ENCODE data around the gene REXO1.
"Not testable (repeated sequence)": the region's sequence is repeated elsewhere in the genome, so short reads cannot be mapped to it uniquely, and the experiment has no call there.

DNA sequence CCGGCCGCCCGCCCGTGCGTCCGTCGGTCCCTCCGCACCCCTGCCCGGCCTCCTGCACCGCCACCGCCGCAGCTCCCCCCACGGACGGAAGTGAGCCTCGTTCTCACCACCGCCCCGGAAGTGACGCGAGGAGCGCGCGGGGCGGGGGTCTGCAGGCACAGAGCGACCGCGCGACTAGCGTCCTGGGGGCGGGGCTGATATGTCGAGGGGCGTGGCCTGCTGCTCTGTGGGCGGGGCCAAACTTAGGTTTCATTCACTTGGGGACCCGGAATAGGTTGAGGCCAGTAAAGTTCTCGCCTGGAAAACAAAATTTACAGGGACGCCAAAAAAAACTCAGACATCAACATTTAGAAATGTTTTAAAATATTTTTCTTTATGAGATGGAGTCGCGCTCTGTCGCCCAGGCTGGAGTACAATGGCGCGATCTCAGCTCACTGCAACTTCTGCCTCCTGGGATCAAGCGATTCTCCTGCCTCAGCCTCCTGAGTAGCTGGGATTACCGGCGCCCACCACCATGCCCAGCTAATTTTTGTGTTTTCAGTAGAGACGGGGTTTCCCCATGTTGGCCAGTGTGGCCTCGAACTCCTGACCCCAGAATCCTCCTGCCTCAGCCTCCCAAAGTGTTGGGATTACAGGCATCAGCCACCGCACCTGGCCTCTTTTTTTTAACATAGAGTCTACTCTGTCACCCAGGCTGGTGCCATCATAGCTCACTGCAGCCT, 37.3 kb upstream of the REXO1 start, which contains the start of gene ABHD17A:
- TF ChIP-seq, protein P1, sequence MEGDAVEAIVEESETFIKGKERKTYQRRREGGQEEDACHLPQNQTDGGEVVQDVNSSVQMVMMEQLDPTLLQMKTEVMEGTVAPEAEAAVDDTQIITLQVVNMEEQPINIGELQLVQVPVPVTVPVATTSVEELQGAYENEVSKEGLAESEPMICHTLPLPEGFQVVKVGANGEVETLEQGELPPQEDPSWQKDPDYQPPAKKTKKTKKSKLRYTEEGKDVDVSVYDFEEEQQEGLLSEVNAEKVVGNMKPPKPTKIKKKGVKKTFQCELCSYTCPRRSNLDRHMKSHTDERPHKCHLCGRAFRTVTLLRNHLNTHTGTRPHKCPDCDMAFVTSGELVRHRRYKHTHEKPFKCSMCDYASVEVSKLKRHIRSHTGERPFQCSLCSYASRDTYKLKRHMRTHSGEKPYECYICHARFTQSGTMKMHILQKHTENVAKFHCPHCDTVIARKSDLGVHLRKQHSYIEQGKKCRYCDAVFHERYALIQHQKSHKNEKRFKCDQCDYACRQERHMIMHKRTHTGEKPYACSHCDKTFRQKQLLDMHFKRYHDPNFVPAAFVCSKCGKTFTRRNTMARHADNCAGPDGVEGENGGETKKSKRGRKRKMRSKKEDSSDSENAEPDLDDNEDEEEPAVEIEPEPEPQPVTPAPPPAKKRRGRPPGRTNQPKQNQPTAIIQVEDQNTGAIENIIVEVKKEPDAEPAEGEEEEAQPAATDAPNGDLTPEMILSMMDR (IDR thresholded peaks at IDR 0.05), result not testable (repeated sequence)
- not testable (repeated sequence) for TF ChIP-seq EZH2 (IDR thresholded peaks at IDR 0.05; ENCODE audit: borderline replicate concordance, insufficient read depth, low read depth, low read length, poor library complexity, severe bottlenecking)
